ENCODE data around the gene SERINC4.

Gene SERINC4

GRCh38 chr15:43748376-43748775 lies 51.6 kb downstream of the SERINC4 start:
- DNase-seq = peak; percentile 63

- DNase-seq = peak; percentile 69
Observed at GRCh38 chr15:43746903-43747309, 53.1 kb downstream of the SERINC4 start.

- peak; percentile 93 for DNase-seq
Observed at GRCh38 chr15:43746245-43746902, 53.6 kb downstream of the SERINC4 start, which contains the start of gene PDIA3. TSS of gene PDIA3 (plus strand) at chr15:43746438. CDS start at chr15:43746540, 102 bp downstream.

All from hematopoietic multipotent progenitor cell treated with erythropoietin and hydrocortisone succinate and interleukin-3 and kit ligand, for 6 days (in vitro differentiated cells).